Thyroid gland (tissue), 4 donors: ENCODE results near the gene KCNQ2.

Experiments used
- CTCF ChIP-seq, 6 experiments: fragments of 200-600 bp in 3 of 6; fragments of 450-650 bp in 3 of 6; sonication (generic) in 3 of 6; IDR thresholded peaks; one replicate each; pipeline ENCODE4 v1.5.1; 2016 to 2019; ENCODE audit warnings: antibody characterized with exemption in 6 of 6, mild to moderate bottlenecking in 2 of 6, inconsistent platforms in 1 of 6, moderate library complexity in 1 of 6
- POLR2A ChIP-seq, 2 donors: fragments of 450-650 bp; IDR thresholded peaks; one replicate each; pipeline ENCODE4 v1.6.1; 2017; ENCODE audit warnings: antibody characterized with exemption in 2 of 2, mild to moderate bottlenecking in 2 of 2, moderate library complexity in 1 of 2

GRCh38 chr20:63411151-63411897 is 61.1 kb downstream of the KCNQ2 start:
- TF ChIP-seq CTCF (IDR thresholded peaks at IDR 0.05) (no peak), POLR2A (IDR thresholded peaks at IDR 0.05) (no peak)
